Epithelial cell of proximal tubule (primary cell): Measurements from ENCODE around the gene H2BK1. TPM values are rescaled to one million over a fixed set of nuclear protein-coding genes. Genes with fewer than 3 reads are reported as not detected.

Experiments
- DNase-seq: peaks from one replicate; pipeline ENCODE4 v3.0.0-alpha.2; 2011; ENCODE audit warnings: low read depth
- H3K4me3 ChIP-seq: 2 replicates; pipeline ENCODE4 v1.5.1; 2011; ENCODE audit warnings: low read depth, mild to moderate bottlenecking, low read length
- total RNA-seq: library from RNA; depleted of rRNA; stranded (reverse); fragments of >200 nt; gene quantifications from 2 replicates; pipeline ENCODE4 v1.2.3, GENCODE V29; 2015
- TF ChIP-seq, protein P1 (sequence below): conservative IDR thresholded peaks from 2 replicates; pipeline ENCODE4 v1.5.1; 2012; ENCODE audit warnings: low read depth, mild to moderate bottlenecking, low read length

Gene H2BK1
- total RNA-seq, 1 donor from 2014 or later = not detected

DNA sequence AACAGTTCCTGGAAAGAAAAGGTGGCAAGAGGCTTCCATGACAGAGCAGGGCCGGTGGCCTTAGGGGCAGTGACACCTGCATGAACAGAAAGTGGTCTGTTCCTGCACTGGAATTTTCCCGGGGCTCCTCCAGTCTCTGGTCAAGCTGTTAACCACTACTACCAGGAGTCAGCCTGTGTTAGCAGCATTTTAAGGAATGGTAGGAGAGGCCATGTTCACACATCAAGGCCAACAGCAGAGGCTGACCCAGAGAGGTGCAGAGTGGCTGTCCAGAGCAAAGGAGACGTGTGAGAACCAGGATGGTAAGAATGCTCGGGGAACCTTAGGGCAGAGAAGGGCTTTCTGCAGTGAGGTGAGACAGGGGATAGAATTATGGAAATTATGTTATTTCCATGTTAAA is 8.5 kb downstream of the H2BK1 start:
- DNase-seq = no peak
- TF ChIP-seq, protein P1, sequence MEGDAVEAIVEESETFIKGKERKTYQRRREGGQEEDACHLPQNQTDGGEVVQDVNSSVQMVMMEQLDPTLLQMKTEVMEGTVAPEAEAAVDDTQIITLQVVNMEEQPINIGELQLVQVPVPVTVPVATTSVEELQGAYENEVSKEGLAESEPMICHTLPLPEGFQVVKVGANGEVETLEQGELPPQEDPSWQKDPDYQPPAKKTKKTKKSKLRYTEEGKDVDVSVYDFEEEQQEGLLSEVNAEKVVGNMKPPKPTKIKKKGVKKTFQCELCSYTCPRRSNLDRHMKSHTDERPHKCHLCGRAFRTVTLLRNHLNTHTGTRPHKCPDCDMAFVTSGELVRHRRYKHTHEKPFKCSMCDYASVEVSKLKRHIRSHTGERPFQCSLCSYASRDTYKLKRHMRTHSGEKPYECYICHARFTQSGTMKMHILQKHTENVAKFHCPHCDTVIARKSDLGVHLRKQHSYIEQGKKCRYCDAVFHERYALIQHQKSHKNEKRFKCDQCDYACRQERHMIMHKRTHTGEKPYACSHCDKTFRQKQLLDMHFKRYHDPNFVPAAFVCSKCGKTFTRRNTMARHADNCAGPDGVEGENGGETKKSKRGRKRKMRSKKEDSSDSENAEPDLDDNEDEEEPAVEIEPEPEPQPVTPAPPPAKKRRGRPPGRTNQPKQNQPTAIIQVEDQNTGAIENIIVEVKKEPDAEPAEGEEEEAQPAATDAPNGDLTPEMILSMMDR = no peak
- H3K4me3 ChIP-seq = no peak overlapping the region

- TF ChIP-seq, protein P1 = no peak
- H3K4me3 ChIP-seq = no peak overlapping the region
- no peak for DNase-seq
Measured at GRCh38 chr7:151201344-151201743, 8.9 kb downstream of the H2BK1 start.

- DNase-seq = no peak
Measured at GRCh38 chr7:151198945-151199848, 11.1 kb downstream of the H2BK1 start.

DNA sequence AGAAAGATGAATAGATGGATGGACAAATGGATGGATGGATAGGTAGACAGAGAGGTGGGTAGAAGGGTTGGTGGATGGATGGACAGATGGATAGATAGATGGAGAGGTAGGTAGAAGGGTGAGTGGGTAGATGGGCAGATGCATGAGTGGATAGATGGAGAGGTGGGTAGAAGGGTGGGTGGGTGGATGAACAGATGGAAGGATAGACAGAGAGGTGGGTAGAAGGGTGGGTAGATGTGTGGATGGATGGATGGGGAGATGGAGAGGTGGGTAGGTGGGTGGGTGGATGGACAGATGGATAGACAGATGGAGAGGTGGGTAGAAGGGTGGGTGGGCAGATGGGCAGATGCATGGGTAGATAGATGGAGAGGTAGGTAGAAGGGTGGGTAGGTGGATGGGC is 12.4 kb downstream of the H2BK1 start:
- H3K4me3 ChIP-seq = no peak overlapping the region
- no peak for DNase-seq
- TF ChIP-seq, protein P1 = no peak

More at GRCh38 chr7:151198945-151199848, 11.1 kb downstream of the H2BK1 start:
- TF ChIP-seq, protein P1 = no peak
- H3K4me3 ChIP-seq = no peak overlapping the region

DNA sequence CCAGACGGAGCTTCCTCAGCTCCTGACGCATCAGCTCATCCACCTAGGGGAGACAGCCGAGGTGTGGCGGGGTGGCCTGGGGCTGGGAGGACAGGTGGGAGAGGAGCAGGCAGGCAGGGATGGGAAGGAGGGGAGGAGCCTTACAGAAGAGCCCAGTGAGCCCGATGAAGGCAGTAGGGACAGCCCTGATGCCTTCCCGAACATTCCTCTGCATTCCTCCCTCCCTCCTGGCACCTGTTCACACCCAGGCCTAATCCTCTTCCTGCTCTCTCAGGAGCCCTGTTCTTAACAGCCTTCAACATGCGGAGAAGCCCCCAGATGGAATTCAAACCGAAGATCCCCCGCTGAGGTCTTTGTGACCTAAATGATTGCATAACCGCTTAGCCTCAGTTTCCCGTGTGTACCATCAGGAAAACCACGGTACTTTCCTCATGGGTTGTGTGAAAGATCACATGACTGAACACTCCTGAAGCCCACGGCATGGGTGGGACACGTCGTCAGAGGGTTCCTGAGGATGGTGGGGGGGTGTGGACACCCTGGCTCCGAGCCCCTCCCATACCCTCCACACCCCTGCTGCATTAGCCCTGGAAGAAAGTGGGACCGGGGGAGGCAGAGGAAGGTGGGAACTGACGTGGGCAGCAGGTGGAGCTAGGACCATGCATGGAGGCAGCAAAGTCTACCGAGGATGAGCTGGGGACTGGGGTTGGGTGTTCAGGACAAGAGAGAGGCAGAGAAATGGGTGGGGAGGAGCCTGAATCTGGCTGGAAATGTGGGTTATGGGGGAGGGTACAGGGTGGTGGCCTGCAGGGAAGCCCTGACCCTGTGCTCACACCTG is 14.5 kb downstream of the H2BK1 start:
- no peak for DNase-seq
- no peak overlapping the region for H3K4me3 ChIP-seq
- TF ChIP-seq, protein P1 = no peak

DNA sequence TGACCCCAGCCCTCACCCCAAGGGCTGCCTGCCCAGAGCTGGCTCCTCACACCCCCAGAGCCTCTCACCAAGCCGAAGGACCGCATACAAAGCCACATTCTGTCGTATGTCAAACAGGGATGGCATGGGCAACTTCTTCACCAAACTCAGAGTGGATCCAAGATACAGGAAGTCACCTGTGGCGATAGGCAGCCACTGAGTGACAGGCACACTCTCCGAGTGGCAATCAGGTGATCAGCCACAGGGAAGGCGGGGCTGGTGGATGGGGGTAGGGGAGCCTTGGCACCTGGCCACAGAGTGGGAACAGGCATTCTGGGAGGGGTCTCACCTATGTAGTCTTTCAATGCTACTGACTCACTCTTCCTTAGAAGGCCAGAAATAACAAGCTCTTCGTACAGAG is 16.1 kb downstream of the H2BK1 start:
- TF ChIP-seq, protein P1 = no peak
- no peak overlapping the region for H3K4me3 ChIP-seq

More for the DNA sequence above, 16.1 kb downstream of the H2BK1 start:
- DNase-seq = no peak
